A549 (cell line): ENCODE results near the gene GGA1.
"Not testable (repeated sequence)": the region's sequence is repeated elsewhere in the genome, so short reads cannot be mapped to it uniquely, and the experiment has no call there.

Source experiments
- CEBPB ChIP-seq, 2 experiments: fragments of >200 bp in 1 of 2; sonication (Bioruptor Twin) in 1 of 2; formaldehyde crosslinking in 1 of 2; IDR thresholded peaks; 2 replicates each; pipeline ENCODE4 v1.6.1; 2012 to 2016
- CTCF ChIP-seq: fragments of >200 bp; sonication (Bioruptor Twin); formaldehyde crosslinking; IDR thresholded peaks from 3 replicates; pipeline ENCODE4 v1.5.1; 2016
- EP300 ChIP-seq, 2 experiments: fragments of >200 bp; sonication (Bioruptor Twin); formaldehyde crosslinking; IDR thresholded peaks; 2 replicates in 1 of 2; 3 replicates in 1 of 2; pipeline ENCODE4 v1.6.1; 2016 to 2017
- HDAC2 ChIP-seq: fragments of 200-600 bp; sonication (generic); IDR thresholded peaks from 2 replicates; pipeline ENCODE4 v1.6.1; 2016
- MAFK ChIP-seq: fragments of 450-650 bp; IDR thresholded peaks from 2 replicates; pipeline ENCODE4 v1.6.1; 2014; ENCODE audit not compliant: partially characterized antibody
- MAX ChIP-seq: IDR thresholded peaks from 2 replicates; pipeline ENCODE4 v1.6.1; 2012
- POLR2A ChIP-seq: IDR thresholded peaks from 2 replicates; pipeline ENCODE4 v1.6.1; 2012; ENCODE audit warnings: mild to moderate bottlenecking, low read length
- RCOR1 ChIP-seq: fragments of 150-350 bp; IDR thresholded peaks from 2 replicates; pipeline ENCODE4 v1.6.1; 2014; ENCODE audit warnings: antibody characterized with exemption, low read length, low read depth
- TFCP2L1 ChIP-seq: fragments of 250-450 bp; sonication (Bioruptor Pico); IDR thresholded peaks from 2 replicates; pipeline ENCODE4 v1.5.0; 2021; ENCODE audit warnings: mild to moderate bottlenecking

GRCh38 chr22:37610153-37610475 lies 1.5 kb downstream of the GGA1 start:
- not testable (repeated sequence) for TF ChIP-seq POLR2A; TFCP2L1; EP300 (IDR thresholded peaks at IDR 0.05); RCOR1; CTCF; MAX; HDAC2; CEBPB (IDR thresholded peaks at IDR 0.05); MAFK
